HEK293 (cell line): ENCODE results near the gene MYO1G.

Source experiments
- CTCF ChIA-PET: fragments of 350-600 bp; formaldehyde crosslinking; extraction: SDS; loops from one replicate; lab custom pipeline; 2021; ENCODE audit warnings: antibody characterized with exemption; lab: Yijun Ruan, JAX
- POLR2A ChIA-PET: fragments of 300-600 bp; formaldehyde crosslinking; extraction: SDS; loops from one replicate; lab custom pipeline; 2020; ENCODE audit warnings: antibody characterized with exemption, inconsistent platforms; lab: Yijun Ruan, JAX
- H3K27ac ChIP-seq: fragments of 200-500 bp; sonication (Bioruptor generic); 2 replicates; pipeline ENCODE4 v1.5.1; 2014; ENCODE audit warnings: low read depth, low read length, control low read depth, inconsistent platforms; ENCODE audit errors: extremely low read depth
- H3K36me3 ChIP-seq, 2 experiments: fragments of 200-500 bp in 1 of 2; sonication (Bioruptor generic) in 1 of 2; 1 replicate in 1 of 2; 2 replicates in 1 of 2; pipeline ENCODE4 v1.5.1; 2014 to 2017; ENCODE audit warnings: inconsistent platforms in 2 of 2, low read length in 2 of 2; ENCODE audit not compliant: control insufficient read depth in 2 of 2, insufficient read depth in 1 of 2
- H3K4me1 ChIP-seq: fragments of 200-500 bp; sonication (Bioruptor generic); 2 replicates; pipeline ENCODE4 v1.5.1; 2014; ENCODE audit warnings: mild to moderate bottlenecking, low read length, inconsistent platforms; ENCODE audit not compliant: control insufficient read depth, insufficient read depth
- H3K4me3 ChIP-seq: 2 replicates; pipeline ENCODE4 v1.5.1; 2011; ENCODE audit warnings: low read depth, mild to moderate bottlenecking, control low read depth, low read length, moderate library complexity
- H3K9me3 ChIP-seq: fragments of 200-500 bp; sonication (Bioruptor generic); 2 replicates; pipeline ENCODE4 v1.5.1; 2014; ENCODE audit warnings: low read depth, low read length, inconsistent platforms; ENCODE audit not compliant: control insufficient read depth, insufficient read depth
- BCL11A ChIP-seq: fragments of 450-650 bp; formaldehyde crosslinking; IDR thresholded peaks from 2 replicates; pipeline ENCODE4 v1.5.1; 2016; ENCODE audit warnings: low read depth, missing biosample characterization, missing genetic modification characterization
- KLF16 ChIP-seq: fragments of 450-650 bp; formaldehyde crosslinking; IDR thresholded peaks from 2 replicates; pipeline ENCODE4 v1.5.1; 2017; ENCODE audit warnings: missing biosample characterization, missing genetic modification characterization
- KLF9 ChIP-seq: fragments of 450-650 bp; formaldehyde crosslinking; IDR thresholded peaks from 2 replicates; pipeline ENCODE4 v1.5.1; 2016; ENCODE audit warnings: missing biosample characterization, missing genetic modification characterization, low read depth
- SP3 ChIP-seq: fragments of 450-650 bp; formaldehyde crosslinking; IDR thresholded peaks from 2 replicates; pipeline ENCODE4 v1.5.1; 2016; ENCODE audit warnings: missing biosample characterization, missing genetic modification characterization
- TCF7L2 ChIP-seq: IDR thresholded peaks from 2 replicates; pipeline ENCODE4 v1.6.1; 2011; ENCODE audit warnings: low read depth, mild to moderate bottlenecking, inconsistent platforms, low read length, moderate library complexity, borderline replicate concordance
- ZIC2 ChIP-seq: fragments of 450-650 bp; formaldehyde crosslinking; IDR thresholded peaks from 2 replicates; pipeline ENCODE4 v1.5.1; 2016; ENCODE audit warnings: missing biosample characterization, missing genetic modification characterization
- ZNF140 ChIP-seq: fragments of 450-650 bp; formaldehyde crosslinking; IDR thresholded peaks from 2 replicates; pipeline ENCODE4 v1.5.1; 2016; ENCODE audit warnings: missing biosample characterization, missing genetic modification characterization
- ZNF18 ChIP-seq: fragments of 450-650 bp; formaldehyde crosslinking; IDR thresholded peaks from 2 replicates; pipeline ENCODE4 v1.5.1; 2016; ENCODE audit warnings: missing biosample characterization, missing genetic modification characterization
- ZNF2 ChIP-seq: fragments of 450-650 bp; formaldehyde crosslinking; IDR thresholded peaks from 2 replicates; pipeline ENCODE4 v1.5.1; 2016; ENCODE audit warnings: missing biosample characterization, missing genetic modification characterization
- ZNF324 ChIP-seq: fragments of 450-650 bp; formaldehyde crosslinking; IDR thresholded peaks from 2 replicates; pipeline ENCODE4 v1.5.1; 2016; ENCODE audit warnings: missing biosample characterization, missing genetic modification characterization
- ZNF398 ChIP-seq: fragments of 450-650 bp; formaldehyde crosslinking; IDR thresholded peaks from 2 replicates; pipeline ENCODE4 v1.5.1; 2017; ENCODE audit warnings: missing biosample characterization, missing genetic modification characterization
- ZNF416 ChIP-seq: fragments of 450-650 bp; formaldehyde crosslinking; IDR thresholded peaks from 2 replicates; pipeline ENCODE4 v1.5.1; 2016; ENCODE audit warnings: missing biosample characterization, missing genetic modification characterization
- ZNF426 ChIP-seq: fragments of 450-650 bp; formaldehyde crosslinking; IDR thresholded peaks from 2 replicates; pipeline ENCODE4 v1.5.1; 2017; ENCODE audit warnings: missing biosample characterization, missing genetic modification characterization, mild to moderate bottlenecking, inconsistent platforms, moderate library complexity
- ZNF529 ChIP-seq: fragments of 450-650 bp; formaldehyde crosslinking; IDR thresholded peaks from 2 replicates; pipeline ENCODE4 v1.5.1; 2017; ENCODE audit warnings: missing genetic modification characterization, missing biosample characterization; ENCODE audit not compliant: insufficient replicate concordance
- ZNF596 ChIP-seq: fragments of 450-650 bp; IDR thresholded peaks from 2 replicates; pipeline ENCODE4 v1.5.0; 2018; ENCODE audit warnings: missing biosample characterization, mild to moderate bottlenecking, missing genetic modification characterization, moderate library complexity
- ZNF600 ChIP-seq: fragments of 450-650 bp; formaldehyde crosslinking; IDR thresholded peaks from 2 replicates; pipeline ENCODE4 v1.5.1; 2016; ENCODE audit warnings: missing biosample characterization, missing genetic modification characterization
- ZNF830 ChIP-seq: fragments of 450-650 bp; IDR thresholded peaks from 2 replicates; pipeline ENCODE4 v1.5.0; 2018; ENCODE audit warnings: missing biosample characterization, missing genetic modification characterization, low read depth, mild to moderate bottlenecking, moderate library complexity
- ZSCAN16 ChIP-seq: fragments of 450-650 bp; formaldehyde crosslinking; IDR thresholded peaks from 2 replicates; pipeline ENCODE4 v1.5.1; 2016; ENCODE audit warnings: missing biosample characterization, missing genetic modification characterization
- ZSCAN23 ChIP-seq: fragments of 450-650 bp; formaldehyde crosslinking; IDR thresholded peaks from 2 replicates; pipeline ENCODE4 v1.5.1; 2016; ENCODE audit warnings: missing biosample characterization, missing genetic modification characterization
- TF ChIP-seq, protein P1 (sequence below): sonication (generic); formaldehyde crosslinking; IDR thresholded peaks from 2 replicates; pipeline ENCODE4 v1.8.1; 2022; ENCODE audit warnings: mild to moderate bottlenecking, moderate library complexity, missing genetic modification reagents
- TF ChIP-seq, protein P2 (sequence below): fragments of 450-650 bp; formaldehyde crosslinking; IDR thresholded peaks from 2 replicates; pipeline ENCODE4 v1.5.1; 2016; ENCODE audit warnings: missing biosample characterization, missing genetic modification characterization, borderline replicate concordance
- TF ChIP-seq, protein P3 (sequence below): fragments of 450-650 bp; formaldehyde crosslinking; IDR thresholded peaks from 2 replicates; pipeline ENCODE4 v1.5.1; 2016; ENCODE audit warnings: missing biosample characterization, missing genetic modification characterization

The MYO1G gene

GRCh38 chr7:44986218-44987053, 7.6 kb upstream of the MYO1G start (continued):
- peak; percentile 63; the same call in 1 of the 2 replicates for TF ChIP-seq ZSCAN23 (tag by site-specific recombination)
- TF ChIP-seq ZNF324 (tag by site-specific recombination): peak; percentile 55; the same call in 1 of the 2 replicates
- 0 out of 2 replicates have a peak, but pooled peaks have one; percentile 61 for TF ChIP-seq ZIC2 (tag by site-specific recombination)
- TF ChIP-seq ZNF426: no peak
- 0 out of 2 replicates have a peak, but pooled peaks have one; percentile 27 for TF ChIP-seq BCL11A
- TF ChIP-seq KLF16 (tag by site-specific recombination): peak; percentile 28
- peak; percentile 76 for TF ChIP-seq SP3 (tag by site-specific recombination)
- no peak for TF ChIP-seq ZNF416 (tag by site-specific recombination)
- peak; percentile 88; the same call in 1 of the 2 replicates for TF ChIP-seq ZNF2 (tag by site-specific recombination)
- no peak for TF ChIP-seq ZNF140 (tag by site-specific recombination)
- TF ChIP-seq, protein P1, sequence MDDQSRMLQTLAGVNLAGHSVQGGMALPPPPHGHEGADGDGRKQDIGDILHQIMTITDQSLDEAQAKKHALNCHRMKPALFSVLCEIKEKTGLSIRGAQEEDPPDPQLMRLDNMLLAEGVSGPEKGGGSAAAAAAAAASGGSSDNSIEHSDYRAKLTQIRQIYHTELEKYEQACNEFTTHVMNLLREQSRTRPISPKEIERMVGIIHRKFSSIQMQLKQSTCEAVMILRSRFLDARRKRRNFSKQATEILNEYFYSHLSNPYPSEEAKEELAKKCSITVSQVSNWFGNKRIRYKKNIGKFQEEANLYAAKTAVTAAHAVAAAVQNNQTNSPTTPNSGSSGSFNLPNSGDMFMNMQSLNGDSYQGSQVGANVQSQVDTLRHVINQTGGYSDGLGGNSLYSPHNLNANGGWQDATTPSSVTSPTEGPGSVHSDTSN (CRISPR knock-in tag): peak; percentile 89
- TF ChIP-seq ZNF529 (tag by site-specific recombination): no peak
- TF ChIP-seq, protein P2, sequence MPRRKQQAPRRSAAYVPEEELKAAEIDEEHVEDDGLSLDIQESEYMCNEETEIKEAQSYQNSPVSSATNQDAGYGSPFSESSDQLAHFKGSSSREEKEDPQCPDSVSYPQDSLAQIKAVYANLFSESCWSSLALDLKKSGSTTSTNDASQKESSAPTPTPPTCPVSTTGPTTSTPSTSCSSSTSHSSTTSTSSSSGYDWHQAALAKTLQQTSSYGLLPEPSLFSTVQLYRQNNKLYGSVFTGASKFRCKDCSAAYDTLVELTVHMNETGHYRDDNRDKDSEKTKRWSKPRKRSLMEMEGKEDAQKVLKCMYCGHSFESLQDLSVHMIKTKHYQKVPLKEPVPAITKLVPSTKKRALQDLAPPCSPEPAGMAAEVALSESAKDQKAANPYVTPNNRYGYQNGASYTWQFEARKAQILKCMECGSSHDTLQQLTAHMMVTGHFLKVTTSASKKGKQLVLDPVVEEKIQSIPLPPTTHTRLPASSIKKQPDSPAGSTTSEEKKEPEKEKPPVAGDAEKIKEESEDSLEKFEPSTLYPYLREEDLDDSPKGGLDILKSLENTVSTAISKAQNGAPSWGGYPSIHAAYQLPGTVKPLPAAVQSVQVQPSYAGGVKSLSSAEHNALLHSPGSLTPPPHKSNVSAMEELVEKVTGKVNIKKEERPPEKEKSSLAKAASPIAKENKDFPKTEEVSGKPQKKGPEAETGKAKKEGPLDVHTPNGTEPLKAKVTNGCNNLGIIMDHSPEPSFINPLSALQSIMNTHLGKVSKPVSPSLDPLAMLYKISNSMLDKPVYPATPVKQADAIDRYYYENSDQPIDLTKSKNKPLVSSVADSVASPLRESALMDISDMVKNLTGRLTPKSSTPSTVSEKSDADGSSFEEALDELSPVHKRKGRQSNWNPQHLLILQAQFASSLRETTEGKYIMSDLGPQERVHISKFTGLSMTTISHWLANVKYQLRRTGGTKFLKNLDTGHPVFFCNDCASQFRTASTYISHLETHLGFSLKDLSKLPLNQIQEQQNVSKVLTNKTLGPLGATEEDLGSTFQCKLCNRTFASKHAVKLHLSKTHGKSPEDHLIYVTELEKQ (tag by site-specific recombination): no peak
- peak; percentile 80 for TF ChIP-seq ZNF600
- TF ChIP-seq, protein P3, sequence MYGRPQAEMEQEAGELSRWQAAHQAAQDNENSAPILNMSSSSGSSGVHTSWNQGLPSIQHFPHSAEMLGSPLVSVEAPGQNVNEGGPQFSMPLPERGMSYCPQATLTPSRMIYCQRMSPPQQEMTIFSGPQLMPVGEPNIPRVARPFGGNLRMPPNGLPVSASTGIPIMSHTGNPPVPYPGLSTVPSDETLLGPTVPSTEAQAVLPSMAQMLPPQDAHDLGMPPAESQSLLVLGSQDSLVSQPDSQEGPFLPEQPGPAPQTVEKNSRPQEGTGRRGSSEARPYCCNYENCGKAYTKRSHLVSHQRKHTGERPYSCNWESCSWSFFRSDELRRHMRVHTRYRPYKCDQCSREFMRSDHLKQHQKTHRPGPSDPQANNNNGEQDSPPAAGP (tag by site-specific recombination): peak; percentile 89
- TF ChIP-seq ZNF596 (tag by site-specific recombination): no peak
- TF ChIP-seq KLF9 (tag by site-specific recombination): peak; percentile 62; the same call in 1 of the 2 replicates

DNA sequence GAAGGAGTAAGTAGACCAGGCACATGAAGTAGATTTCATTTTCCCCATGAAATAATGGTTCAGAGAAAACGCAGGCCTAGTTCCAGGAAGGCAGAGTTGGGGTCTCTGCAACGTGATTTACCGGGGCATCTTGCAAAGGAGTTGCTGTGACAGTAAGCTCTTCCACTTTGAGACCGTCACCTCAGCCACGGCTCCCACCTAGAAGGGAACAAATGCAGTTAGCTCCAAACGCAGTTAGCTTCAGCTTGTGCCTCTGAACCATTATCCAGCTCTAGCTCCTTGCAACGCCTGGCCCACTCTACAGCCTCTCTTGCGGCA, 7.0 kb upstream of the MYO1G start:
- peak overlapping the region; percentile 98 for H3K27ac ChIP-seq
- ChIA-PET CTCF (interaction anchor here (1.0 to 1.1 kb wide), 2 partner anchors 12 kb away, joined by 3 read pairs; no protein-coding TSS in a partner anchor), POLR2A (interaction anchor here (0.7 to 1.9 kb wide), 10 partner anchors 10 to 150 kb away, joined by 3 to 12 read pairs (median 4); partner anchors contain the start of genes CCM2, H2AZ2 and TBRG4)
- peaks cover 8 to 46% of the 10 kb centered on the region in 2 experiments; a peak in 2 of 3 replicates for H3K36me3 ChIP-seq
- H3K4me1 ChIP-seq: peaks cover 5% of the 10 kb centered on the region
- H3K9me3 ChIP-seq: no peaks in the 10 kb centered on the region
- peak overlapping the region; percentile 79 for H3K4me3 ChIP-seq
- TF ChIP-seq ZNF18 (no peak), ZNF830 (no peak), ZSCAN16 (tag by site-specific recombination) (0 out of 2 replicates have a peak, but pooled peaks have one; percentile 0), ZNF398 (tag by site-specific recombination) (no peak), TCF7L2 (no peak)
